ENCODE data around the gene KCNJ14. TPM values are rescaled to one million over a fixed set of nuclear protein-coding genes. Genes with fewer than 3 reads are reported as not detected.
A peak's percentile ranks its signal among the peaks of the same experiment; 100 is the strongest.

KCNJ14 gene
- polyA plus RNA-seq: under 1 TPM in 2 of 3 donors, not detected in 1; 0.06 to 0.07 TPM

- peaks cover 5 to 9% of the 10 kb centered on the region in 2 donors for H3K4me1 Mint-ChIP-seq
- H3K9me3 Mint-ChIP-seq: no peaks in the 10 kb centered on the region
- DNase-seq: no peak
- peak within 1 kb of the TSS in 2 of 6 donors; percentile 17 to 82 for H3K27ac Mint-ChIP-seq
- peaks cover 0 to 24% (median 11%) of the 10 kb centered on the region in 3 donors for H3K36me3 Mint-ChIP-seq
- no peak within 1 kb of the TSS for H3K4me3 Mint-ChIP-seq
- H3K27me3 Mint-ChIP-seq (ENCODE audit: low read depth in 3 of 3): peaks cover 0 to 2% (median 0%) of the 10 kb centered on the region in 3 donors
Observed at GRCh38 chr19:48455171-48455907, at the start of gene KCNJ14. Gene KCNJ14 (plus strand): TSS chr19:48455574. CDS start chr19:48461725, 6,151 bp downstream.

GRCh38 chr19:48405850-48406249, 49.5 kb upstream of the KCNJ14 start:
- Mint-ChIP-seq H3K4me1 (peaks cover 27 to 31% of the 10 kb centered on the region in 2 donors), H3K27me3 (ENCODE audit: low read depth in 3 of 3) (peaks cover 3 to 12% (median 10%) of the 10 kb centered on the region in 3 donors), H3K9me3 (peaks cover 0 to 2% (median 0%) of the 10 kb centered on the region in 6 donors), H3K4me3 (no peak overlapping the region), H3K36me3 (no peaks in the 10 kb centered on the region), H3K27ac (no peak overlapping the region)
- DNase-seq: no peak

GRCh38 chr19:48413879-48414587, 41.3 kb upstream of the KCNJ14 start:
- Mint-ChIP-seq H3K9me3 (peaks cover 0 to 1% (median 0%) of the 10 kb centered on the region in 6 donors), H3K4me3 (peak overlapping the region; percentile 35 to 81 (median 74)), H3K27ac (no peak overlapping the region), H3K4me1 (peaks cover 18 to 20% of the 10 kb centered on the region in 2 donors), H3K27me3 (ENCODE audit: low read depth in 3 of 3) (peaks cover 4 to 14% (median 5%) of the 10 kb centered on the region in 3 donors), H3K36me3 (no peaks in the 10 kb centered on the region)
- DNase-seq: no peak

GRCh38 chr19:48415395-48415794, 40.0 kb upstream of the KCNJ14 start:
- Mint-ChIP-seq H3K4me3 (peak overlapping the region in 4 of 5 donors; percentile 21 to 81 (median 63)), H3K27me3 (ENCODE audit: low read depth in 3 of 3) (peaks cover 4 to 14% (median 8%) of the 10 kb centered on the region in 3 donors), H3K36me3 (no peaks in the 10 kb centered on the region), H3K9me3 (peaks cover 0 to 1% (median 0%) of the 10 kb centered on the region in 6 donors), H3K27ac (no peak overlapping the region), H3K4me1 (peaks cover 22 to 24% of the 10 kb centered on the region in 2 donors)
- DNase-seq: peak; percentile 58 to 65 (median 62)

- no peak for DNase-seq
- Mint-ChIP-seq H3K4me1 (peaks cover 22 to 24% of the 10 kb centered on the region in 2 donors), H3K27me3 (ENCODE audit: low read depth in 3 of 3) (peaks cover 4 to 14% (median 8%) of the 10 kb centered on the region in 3 donors), H3K9me3 (peaks cover 0 to 1% (median 0%) of the 10 kb centered on the region in 6 donors), H3K36me3 (no peaks in the 10 kb centered on the region), H3K4me3 (peak overlapping the region in 3 of 5 donors; percentile 3 to 57 (median 48)), H3K27ac (no peak overlapping the region)
Observed at GRCh38 chr19:48415806-48416221, 39.6 kb upstream of the KCNJ14 start.

- Mint-ChIP-seq H3K27me3 (ENCODE audit: low read depth in 3 of 3) (peaks cover 6 to 16% (median 12%) of the 10 kb centered on the region in 3 donors), H3K27ac (peak overlapping the region in 1 of 6 donors; percentile 49), H3K4me1 (peaks cover 22 to 24% of the 10 kb centered on the region in 2 donors), H3K9me3 (peaks cover 0 to 1% (median 0%) of the 10 kb centered on the region in 6 donors), H3K4me3 (no peak overlapping the region), H3K36me3 (no peaks in the 10 kb centered on the region)
- no peak for DNase-seq
Observed at GRCh38 chr19:48417421-48417820, 38.0 kb upstream of the KCNJ14 start.

GRCh38 chr19:48418317-48419064, 36.9 kb upstream of the KCNJ14 start:
- peak overlapping the region; percentile 80 to 90 (median 87) for H3K4me3 Mint-ChIP-seq
- no peaks in the 10 kb centered on the region for H3K36me3 Mint-ChIP-seq
- peaks cover 6 to 16% (median 12%) of the 10 kb centered on the region in 3 donors for H3K27me3 Mint-ChIP-seq (ENCODE audit: low read depth in 3 of 3)
- DNase-seq: peak in 1 of 3 donors; percentile 27
- peaks cover 22 to 24% of the 10 kb centered on the region in 2 donors for H3K4me1 Mint-ChIP-seq
- H3K9me3 Mint-ChIP-seq: peaks cover 0 to 1% (median 0%) of the 10 kb centered on the region in 6 donors
- peak overlapping the region; percentile 68 to 91 (median 87) for H3K27ac Mint-ChIP-seq

GRCh38 chr19:48419158-48419920, 36.0 kb upstream of the KCNJ14 start:
- DNase-seq: peak; percentile 77 to 81 (median 81)
- Mint-ChIP-seq H3K27me3 (ENCODE audit: low read depth in 3 of 3) (peaks cover 6 to 16% (median 13%) of the 10 kb centered on the region in 3 donors), H3K4me3 (peak overlapping the region; percentile 80 to 90 (median 87)), H3K9me3 (peaks cover 0 to 1% (median 0%) of the 10 kb centered on the region in 6 donors), H3K36me3 (no peaks in the 10 kb centered on the region), H3K4me1 (peaks cover 22 to 24% of the 10 kb centered on the region in 2 donors), H3K27ac (peak overlapping the region; percentile 68 to 91 (median 87))

GRCh38 chr19:48421548-48421947, 33.8 kb upstream of the KCNJ14 start:
- H3K27ac Mint-ChIP-seq: no peak overlapping the region
- no peaks in the 10 kb centered on the region for H3K36me3 Mint-ChIP-seq
- H3K9me3 Mint-ChIP-seq: peaks cover 0 to 1% (median 0%) of the 10 kb centered on the region in 6 donors
- H3K4me3 Mint-ChIP-seq: no peak overlapping the region
- H3K4me1 Mint-ChIP-seq: peaks cover 9 to 16% of the 10 kb centered on the region in 2 donors
- H3K27me3 Mint-ChIP-seq (ENCODE audit: low read depth in 3 of 3): peaks cover 6 to 14% (median 13%) of the 10 kb centered on the region in 3 donors
- DNase-seq: no peak

- H3K4me3 Mint-ChIP-seq: peak overlapping the region in 1 of 5 donors; percentile 2
- peaks cover 5 to 6% (median 6%) of the 10 kb centered on the region in 3 donors for H3K27me3 Mint-ChIP-seq (ENCODE audit: low read depth in 3 of 3)
- H3K36me3 Mint-ChIP-seq: no peaks in the 10 kb centered on the region
- H3K4me1 Mint-ChIP-seq: no peaks in the 10 kb centered on the region
- no peaks in the 10 kb centered on the region for H3K9me3 Mint-ChIP-seq
- no peak overlapping the region for H3K27ac Mint-ChIP-seq
- no peak for DNase-seq
Observed at GRCh38 chr19:48424694-48425219, 30.6 kb upstream of the KCNJ14 start.

GRCh38 chr19:48428670-48429069, 26.7 kb upstream of the KCNJ14 start:
- Mint-ChIP-seq H3K27ac (no peak overlapping the region), H3K27me3 (ENCODE audit: low read depth in 3 of 3) (peaks cover 3 to 4% (median 3%) of the 10 kb centered on the region in 3 donors), H3K36me3 (no peaks in the 10 kb centered on the region), H3K9me3 (peaks cover 0 to 1% (median 0%) of the 10 kb centered on the region in 6 donors), H3K4me3 (no peak overlapping the region), H3K4me1 (no peaks in the 10 kb centered on the region)
- DNase-seq: no peak

GRCh38 chr19:48433337-48433736, 22.0 kb upstream of the KCNJ14 start:
- H3K36me3 Mint-ChIP-seq: no peaks in the 10 kb centered on the region
- no peak for DNase-seq
- H3K4me1 Mint-ChIP-seq: no peaks in the 10 kb centered on the region
- no peak overlapping the region for H3K4me3 Mint-ChIP-seq
- H3K27me3 Mint-ChIP-seq (ENCODE audit: low read depth in 3 of 3): peaks cover 0 to 10% (median 4%) of the 10 kb centered on the region in 3 donors
- peaks cover 0 to 1% (median 0%) of the 10 kb centered on the region in 6 donors for H3K9me3 Mint-ChIP-seq
- no peak overlapping the region for H3K27ac Mint-ChIP-seq

All from immature natural killer cell (primary cell).